ENCODE data around the gene UBXN4. TPM values are rescaled to one million over a fixed set of nuclear protein-coding genes. Genes with fewer than 3 reads are reported as not detected.

The UBXN4 gene
- polyA plus RNA-seq, 1 donor: 179 TPM

Other genes starting within 250 kb of the UBXN4 start
- gene ZRANB3, start 210.6 kb upstream of the UBXN4 start, polyA plus RNA-seq (ENCODE audit: insufficient read length): 12.7 TPM
- 45.2 TPM for gene R3HDM1, start 210.4 kb upstream of the UBXN4 start, polyA plus RNA-seq (ENCODE audit: insufficient read length)
- 0.03 TPM for gene LCT, start 95.3 kb downstream of the UBXN4 start, polyA plus RNA-seq (ENCODE audit: insufficient read length)
- gene MCM6, start 134.6 kb downstream of the UBXN4 start, polyA plus RNA-seq (ENCODE audit: insufficient read length): 73.0 TPM
- 156 TPM for gene DARS1, start 243.8 kb downstream of the UBXN4 start, polyA plus RNA-seq (ENCODE audit: insufficient read length)